ENCODE measurements around the gene UGT1A8. TPM values are rescaled to one million over a fixed set of nuclear protein-coding genes. Genes with fewer than 3 reads are reported as not detected.
"Not testable (repeated sequence)": the region's sequence is repeated elsewhere in the genome, so short reads cannot be mapped to it uniquely, and the experiment has no call there.

UGT1A8 gene
- polyA plus RNA-seq, 1 donor: not detected

GRCh38 chr2:233693963-233694362 is 76.5 kb downstream of the UGT1A8 start:
- WGBS (ENCODE audit: insufficient coverage, low lambda C conversion rate): no CpG with 5 or more reads among the region's 6 CpGs
- H3K27ac ChIP-seq (ENCODE audit: low read length): no peak overlapping the region

GRCh38 chr2:233698740-233699139 is 81.3 kb downstream of the UGT1A8 start:
- Histone ChIP-seq H3K27me3 (ENCODE audit: control insufficient read depth, insufficient read depth, low read length) (no peaks in the 10 kb centered on the region), H3K27ac (ENCODE audit: low read length) (no peak overlapping the region), H3K4me1 (ENCODE audit: control insufficient read depth, insufficient read depth, low read length) (no peaks in the 10 kb centered on the region), H3K9me3 (ENCODE audit: control insufficient read depth, low read depth, low read length) (no peaks in the 10 kb centered on the region), H3K4me3 (ENCODE audit: low read length) (no peak overlapping the region), H3K36me3 (ENCODE audit: control insufficient read depth, insufficient read depth, low read length) (no peaks in the 10 kb centered on the region)
- DNase-seq: no peak
- WGBS (ENCODE audit: insufficient coverage, low lambda C conversion rate): no CpG with 5 or more reads among the region's 4 CpGs

More at GRCh38 chr2:233693963-233694362, 76.5 kb downstream of the UGT1A8 start:
- no peaks in the 10 kb centered on the region for H3K36me3 ChIP-seq (ENCODE audit: control insufficient read depth, insufficient read depth, low read length)
- H3K27me3 ChIP-seq (ENCODE audit: control insufficient read depth, insufficient read depth, low read length): no peaks in the 10 kb centered on the region
- H3K9me3 ChIP-seq (ENCODE audit: control insufficient read depth, low read depth, low read length): no peaks in the 10 kb centered on the region
- H3K4me1 ChIP-seq (ENCODE audit: control insufficient read depth, insufficient read depth, low read length): no peaks in the 10 kb centered on the region
- DNase-seq: no peak
- no peak overlapping the region for H3K4me3 ChIP-seq (ENCODE audit: low read length)

- no peak overlapping the region for H3K4me3 ChIP-seq (ENCODE audit: low read length)
- H3K9me3 ChIP-seq (ENCODE audit: control insufficient read depth, low read depth, low read length): no peaks in the 10 kb centered on the region
- no peak for DNase-seq
- H3K4me1 ChIP-seq (ENCODE audit: control insufficient read depth, insufficient read depth, low read length): no peaks in the 10 kb centered on the region
- no peaks in the 10 kb centered on the region for H3K36me3 ChIP-seq (ENCODE audit: control insufficient read depth, insufficient read depth, low read length)
- no peaks in the 10 kb centered on the region for H3K27me3 ChIP-seq (ENCODE audit: control insufficient read depth, insufficient read depth, low read length)
- no CpG with 5 or more reads among the region's 8 CpGs for WGBS (ENCODE audit: insufficient coverage, low lambda C conversion rate)
- H3K27ac ChIP-seq (ENCODE audit: low read length): no peak overlapping the region
Measured at GRCh38 chr2:233699424-233700027, 82.1 kb downstream of the UGT1A8 start.

DNA sequence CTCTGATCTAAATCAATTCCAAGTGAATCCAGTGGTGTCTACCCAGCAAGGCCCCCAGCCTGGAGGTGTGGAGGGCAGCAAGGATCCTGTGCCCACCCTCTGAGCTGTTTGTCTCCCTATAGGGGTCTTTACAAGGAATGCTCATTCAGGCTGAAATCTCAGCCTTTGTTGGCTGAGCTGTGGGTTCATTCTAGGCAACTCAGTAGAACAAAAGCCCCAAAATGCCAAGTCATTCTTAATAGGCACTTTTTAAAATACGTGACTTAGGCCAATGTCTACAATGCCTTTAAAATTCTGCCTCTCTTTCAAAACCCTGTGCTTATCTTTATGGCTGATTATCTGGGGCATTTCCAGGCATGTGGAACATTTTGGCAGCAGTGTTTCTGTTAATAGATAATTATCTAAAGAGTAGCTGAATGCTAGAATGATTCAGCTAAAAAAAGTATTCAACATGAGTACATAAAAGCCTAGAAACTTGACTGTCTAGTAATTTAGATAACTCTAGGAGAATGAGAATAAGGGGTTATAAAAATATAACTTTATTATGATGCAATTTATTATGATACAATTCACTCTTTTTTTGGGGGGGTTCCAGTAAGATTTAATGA is 82.7 kb downstream of the UGT1A8 start:
- DNase-seq: no peak
- no peak overlapping the region for H3K27ac ChIP-seq (ENCODE audit: low read length)
- H3K4me3 ChIP-seq (ENCODE audit: low read length): no peak overlapping the region
- no peaks in the 10 kb centered on the region for H3K27me3 ChIP-seq (ENCODE audit: control insufficient read depth, insufficient read depth, low read length)
- H3K36me3 ChIP-seq (ENCODE audit: control insufficient read depth, insufficient read depth, low read length): no peaks in the 10 kb centered on the region
- no peaks in the 10 kb centered on the region for H3K4me1 ChIP-seq (ENCODE audit: control insufficient read depth, insufficient read depth, low read length)
- WGBS (ENCODE audit: insufficient coverage, low lambda C conversion rate): no CpG with 5 or more reads among the region's 1 CpG
- no peaks in the 10 kb centered on the region for H3K9me3 ChIP-seq (ENCODE audit: control insufficient read depth, low read depth, low read length)

DNA sequence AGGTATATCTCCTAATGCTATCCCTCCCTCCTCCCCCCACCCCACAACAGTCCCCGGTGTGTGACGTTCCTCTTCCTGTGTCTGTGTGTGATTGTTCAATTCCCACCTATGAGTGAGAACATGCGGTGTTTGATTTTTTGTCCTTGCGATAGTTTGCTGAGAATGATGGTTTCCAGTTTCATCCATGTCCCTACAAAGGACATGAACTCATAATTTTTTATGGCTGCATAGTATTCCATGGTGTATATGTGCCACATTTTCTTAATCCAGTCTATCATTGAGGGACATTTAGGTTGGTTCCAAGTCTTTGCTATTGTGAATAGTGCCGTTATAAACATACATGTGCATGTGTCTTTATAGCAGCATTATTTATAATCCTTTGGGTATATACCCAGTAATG is 83.4 kb downstream of the UGT1A8 start:
- H3K27ac ChIP-seq (ENCODE audit: low read length); DNase-seq; H3K4me1 ChIP-seq (ENCODE audit: control insufficient read depth, insufficient read depth, low read length); H3K27me3 ChIP-seq (ENCODE audit: control insufficient read depth, insufficient read depth, low read length); H3K4me3 ChIP-seq (ENCODE audit: low read length); H3K9me3 ChIP-seq (ENCODE audit: control insufficient read depth, low read depth, low read length); H3K36me3 ChIP-seq (ENCODE audit: control insufficient read depth, insufficient read depth, low read length): not testable (repeated sequence)
- no CpG with 5 or more reads among the region's 5 CpGs for WGBS (ENCODE audit: insufficient coverage, low lambda C conversion rate)

DNA sequence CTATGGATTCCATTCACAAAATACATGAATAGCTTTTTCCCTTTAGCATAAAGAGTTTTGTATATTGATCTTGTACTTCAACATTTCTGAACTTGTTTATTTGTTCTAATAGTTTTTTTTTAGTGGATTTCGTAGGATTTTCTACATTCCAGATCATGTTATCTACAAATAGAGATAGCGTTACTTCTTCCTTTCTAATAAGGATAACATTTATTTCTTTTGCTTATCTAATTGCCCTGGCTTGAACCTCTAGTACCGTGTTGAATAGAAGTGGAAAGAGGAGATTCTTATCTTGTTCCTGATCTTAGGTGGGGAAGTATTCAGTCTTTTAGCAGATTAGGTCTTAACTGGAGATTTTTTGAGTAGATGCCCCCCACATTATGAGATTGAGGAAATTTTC is 84.8 kb downstream of the UGT1A8 start:
- H3K27me3 ChIP-seq (ENCODE audit: control insufficient read depth, insufficient read depth, low read length): no peaks in the 10 kb centered on the region
- H3K27ac ChIP-seq (ENCODE audit: low read length): no peak overlapping the region
- H3K4me1 ChIP-seq (ENCODE audit: control insufficient read depth, insufficient read depth, low read length): peaks cover 10% of the 10 kb centered on the region
- DNase-seq: no peak
- no peak overlapping the region for H3K4me3 ChIP-seq (ENCODE audit: low read length)
- WGBS (ENCODE audit: insufficient coverage, low lambda C conversion rate): 30% methylated on average over 3 of the region's 3 CpGs
- H3K9me3 ChIP-seq (ENCODE audit: control insufficient read depth, low read depth, low read length): no peaks in the 10 kb centered on the region
- no peaks in the 10 kb centered on the region for H3K36me3 ChIP-seq (ENCODE audit: control insufficient read depth, insufficient read depth, low read length)

GRCh38 chr2:233705911-233706506 is 88.6 kb downstream of the UGT1A8 start:
- Histone ChIP-seq H3K4me1 (ENCODE audit: control insufficient read depth, insufficient read depth, low read length) (peaks cover 10% of the 10 kb centered on the region), H3K9me3 (ENCODE audit: control insufficient read depth, low read depth, low read length) (no peaks in the 10 kb centered on the region), H3K36me3 (ENCODE audit: control insufficient read depth, insufficient read depth, low read length) (no peaks in the 10 kb centered on the region), H3K27me3 (ENCODE audit: control insufficient read depth, insufficient read depth, low read length) (no peaks in the 10 kb centered on the region), H3K4me3 (ENCODE audit: low read length) (no peak overlapping the region), H3K27ac (ENCODE audit: low read length) (no peak overlapping the region)
- DNase-seq: peak in 1 of 2 donors; percentile 39
- no CpG with 5 or more reads among the region's 4 CpGs for WGBS (ENCODE audit: insufficient coverage, low lambda C conversion rate)

GRCh38 chr2:233706720-233707119 is 89.3 kb downstream of the UGT1A8 start:
- no peak for DNase-seq
- no CpG with 5 or more reads among the region's 1 CpG for WGBS (ENCODE audit: insufficient coverage, low lambda C conversion rate)
- H3K4me1 ChIP-seq (ENCODE audit: control insufficient read depth, insufficient read depth, low read length): peaks cover 12% of the 10 kb centered on the region
- H3K9me3 ChIP-seq (ENCODE audit: control insufficient read depth, low read depth, low read length): no peaks in the 10 kb centered on the region
- no peak overlapping the region for H3K4me3 ChIP-seq (ENCODE audit: low read length)
- no peaks in the 10 kb centered on the region for H3K27me3 ChIP-seq (ENCODE audit: control insufficient read depth, insufficient read depth, low read length)
- no peak overlapping the region for H3K27ac ChIP-seq (ENCODE audit: low read length)
- H3K36me3 ChIP-seq (ENCODE audit: control insufficient read depth, insufficient read depth, low read length): no peaks in the 10 kb centered on the region

- H3K27ac ChIP-seq (ENCODE audit: low read length): no peak overlapping the region
- no peak overlapping the region for H3K4me3 ChIP-seq (ENCODE audit: low read length)
- H3K4me1 ChIP-seq (ENCODE audit: control insufficient read depth, insufficient read depth, low read length): peaks cover 25% of the 10 kb centered on the region
- no peaks in the 10 kb centered on the region for H3K27me3 ChIP-seq (ENCODE audit: control insufficient read depth, insufficient read depth, low read length)
- DNase-seq: no peak
- H3K36me3 ChIP-seq (ENCODE audit: control insufficient read depth, insufficient read depth, low read length): no peaks in the 10 kb centered on the region
- H3K9me3 ChIP-seq (ENCODE audit: control insufficient read depth, low read depth, low read length): no peaks in the 10 kb centered on the region
- WGBS (ENCODE audit: insufficient coverage, low lambda C conversion rate): 56% methylated on average over 2 of the region's 10 CpGs
Measured at GRCh38 chr2:233707940-233708644, 90.7 kb downstream of the UGT1A8 start.

DNA sequence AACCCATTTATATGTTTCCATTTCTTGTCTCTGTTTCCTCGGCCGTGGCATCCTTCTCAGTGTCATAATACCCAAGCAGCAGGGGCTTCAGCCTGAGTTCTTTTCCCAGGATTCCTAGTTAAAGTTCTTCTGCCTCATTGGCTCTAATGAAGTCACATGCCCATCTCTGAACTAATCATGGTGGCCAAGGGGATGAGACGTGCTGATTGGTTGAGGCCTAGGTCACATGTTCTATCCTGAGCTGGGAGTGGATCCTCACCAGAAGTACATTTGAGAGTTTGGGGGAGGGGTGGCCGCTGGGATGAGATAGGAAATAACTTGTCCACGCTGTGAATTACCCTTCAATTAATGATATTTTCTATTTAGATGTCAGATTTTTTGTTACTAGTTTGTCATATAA is 91.5 kb downstream of the UGT1A8 start:
- Histone ChIP-seq H3K27me3 (ENCODE audit: control insufficient read depth, insufficient read depth, low read length) (no peaks in the 10 kb centered on the region), H3K9me3 (ENCODE audit: control insufficient read depth, low read depth, low read length) (no peaks in the 10 kb centered on the region), H3K36me3 (ENCODE audit: control insufficient read depth, insufficient read depth, low read length) (no peaks in the 10 kb centered on the region), H3K4me1 (ENCODE audit: control insufficient read depth, insufficient read depth, low read length) (peaks cover 26% of the 10 kb centered on the region), H3K4me3 (ENCODE audit: low read length) (no peak overlapping the region), H3K27ac (ENCODE audit: low read length) (no peak overlapping the region)
- WGBS (ENCODE audit: insufficient coverage, low lambda C conversion rate): no CpG with 5 or more reads among the region's 5 CpGs
- no peak for DNase-seq

All from large intestine (tissue), 3 donors.